SH-SY5Y (cell line): ENCODE data around the gene SLC24A4.

Experiments used
- GATA2 ChIP-seq: IDR thresholded peaks from 2 replicates; pipeline ENCODE4 v1.6.1; 2011; ENCODE audit warnings: mild to moderate bottlenecking, low read depth, low read length
- GATA3 ChIP-seq: IDR thresholded peaks from 2 replicates; pipeline ENCODE4 v1.6.1; 2011; ENCODE audit warnings: low read depth, mild to moderate bottlenecking, low read length, moderate library complexity

DNA sequence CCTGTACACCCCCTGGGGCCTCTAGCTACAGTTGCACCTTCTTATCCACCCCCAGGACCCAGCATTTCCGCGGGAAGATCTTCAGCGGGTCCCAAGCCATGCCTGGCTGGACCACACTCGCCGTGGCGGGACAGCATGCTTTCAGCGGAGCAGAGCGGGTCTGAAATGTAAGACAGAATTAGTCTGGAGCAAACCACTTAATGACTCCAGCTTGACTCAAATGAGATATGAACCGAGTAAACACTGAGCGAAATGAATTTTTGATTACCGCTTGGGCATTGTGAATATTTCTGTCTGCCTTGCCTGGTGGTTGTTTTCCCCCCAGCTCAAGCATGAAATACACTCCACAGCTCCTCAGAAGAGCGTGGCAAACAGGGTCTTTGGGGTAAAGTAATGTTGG, 60.8 kb downstream of the SLC24A4 start:
- TF ChIP-seq GATA2 (no peak), GATA3 (no peak)
